GM21360 (cell line): ENCODE data around the gene MRPS5.

Experiments
- ATAC-seq: cut with Tn5 transposase; IDR thresholded peaks from one replicate; pipeline ENCODE4 v1.9.1; 2021; ENCODE audit warnings: mild to moderate bottlenecking, moderate library complexity; ENCODE audit not compliant: unreplicated experiment

MRPS5 gene

DNA sequence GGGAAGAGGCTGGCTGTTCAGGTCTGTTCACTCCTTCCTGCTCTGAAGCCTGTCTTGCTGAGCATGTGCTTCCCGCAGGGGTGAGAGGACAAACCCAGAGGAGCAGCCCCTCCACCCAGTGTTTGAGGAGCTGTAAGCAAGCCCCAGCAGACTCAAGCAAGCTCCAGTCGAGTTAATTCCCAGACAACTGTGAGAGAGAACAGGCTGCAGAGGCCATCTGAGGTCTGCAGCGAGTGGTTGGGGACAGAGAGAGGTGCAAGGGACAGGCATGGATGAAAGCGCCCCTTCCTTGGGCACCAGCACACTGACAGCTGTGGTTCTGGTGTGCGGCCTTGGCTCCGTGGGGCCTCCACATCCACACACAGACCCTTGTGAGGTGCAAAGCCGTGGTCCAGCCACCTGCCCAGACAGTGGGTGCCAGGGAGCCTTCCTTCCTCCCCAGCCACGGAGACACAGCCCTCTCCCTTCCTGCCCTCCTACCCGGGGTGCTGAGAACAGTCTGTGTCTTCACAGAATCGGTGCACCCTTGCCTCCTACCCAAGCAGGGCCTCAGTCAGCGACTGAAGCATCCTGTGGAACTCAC, 59.9 kb downstream of the MRPS5 start:
- no peak for ATAC-seq

DNA sequence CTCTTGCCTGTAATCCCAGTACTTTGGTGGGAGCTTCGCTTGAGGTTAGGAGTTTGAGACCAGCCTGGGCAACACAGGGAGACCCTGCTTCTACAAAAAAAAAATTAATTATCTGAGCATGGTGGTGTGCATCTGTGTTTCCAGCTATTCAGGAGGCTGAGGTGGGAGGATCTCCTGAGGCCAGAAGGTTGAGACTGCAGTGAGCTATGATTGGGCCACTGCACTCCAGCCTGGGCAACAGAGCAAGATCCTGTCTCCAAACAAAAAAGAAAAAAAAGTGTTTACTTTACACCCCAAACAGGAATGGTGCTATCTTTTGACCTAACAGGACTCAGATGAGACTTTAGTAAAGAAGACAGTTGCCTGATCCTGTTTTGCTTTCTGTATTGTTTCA, 60.5 kb downstream of the MRPS5 start:
- no peak for ATAC-seq

DNA sequence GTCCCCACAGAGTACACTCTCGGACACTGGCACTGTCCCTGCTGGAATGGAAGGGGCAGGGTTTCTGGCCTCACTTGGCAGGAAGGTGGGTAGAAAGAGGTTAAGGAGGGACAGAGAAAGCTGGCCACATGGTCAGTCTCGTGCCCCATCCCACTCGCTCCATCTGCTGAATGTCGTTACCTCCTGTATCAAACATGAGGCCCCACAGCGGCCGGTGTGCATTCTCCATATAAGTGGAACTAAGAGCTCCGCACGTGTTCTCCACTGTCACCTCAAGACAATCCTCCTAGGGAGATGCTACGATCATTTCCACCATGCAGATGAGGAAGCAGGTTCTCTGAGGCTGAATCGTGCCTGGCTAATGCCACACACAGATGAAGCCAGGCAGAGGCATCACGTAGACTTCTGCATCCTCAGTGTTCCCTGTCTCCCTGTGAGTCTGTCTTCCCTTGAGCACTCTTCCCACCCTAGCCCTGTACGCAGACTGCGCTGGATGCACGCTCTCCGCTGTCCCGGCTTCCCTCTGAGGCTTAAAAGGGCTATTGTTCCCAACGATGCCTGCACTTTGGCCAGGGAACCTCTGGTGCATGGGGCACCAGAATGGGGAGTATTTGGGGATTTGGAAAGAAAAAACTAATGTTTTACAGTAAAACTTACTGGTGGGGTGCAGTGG, 61.0 kb downstream of the MRPS5 start:
- ATAC-seq: no peak

DNA sequence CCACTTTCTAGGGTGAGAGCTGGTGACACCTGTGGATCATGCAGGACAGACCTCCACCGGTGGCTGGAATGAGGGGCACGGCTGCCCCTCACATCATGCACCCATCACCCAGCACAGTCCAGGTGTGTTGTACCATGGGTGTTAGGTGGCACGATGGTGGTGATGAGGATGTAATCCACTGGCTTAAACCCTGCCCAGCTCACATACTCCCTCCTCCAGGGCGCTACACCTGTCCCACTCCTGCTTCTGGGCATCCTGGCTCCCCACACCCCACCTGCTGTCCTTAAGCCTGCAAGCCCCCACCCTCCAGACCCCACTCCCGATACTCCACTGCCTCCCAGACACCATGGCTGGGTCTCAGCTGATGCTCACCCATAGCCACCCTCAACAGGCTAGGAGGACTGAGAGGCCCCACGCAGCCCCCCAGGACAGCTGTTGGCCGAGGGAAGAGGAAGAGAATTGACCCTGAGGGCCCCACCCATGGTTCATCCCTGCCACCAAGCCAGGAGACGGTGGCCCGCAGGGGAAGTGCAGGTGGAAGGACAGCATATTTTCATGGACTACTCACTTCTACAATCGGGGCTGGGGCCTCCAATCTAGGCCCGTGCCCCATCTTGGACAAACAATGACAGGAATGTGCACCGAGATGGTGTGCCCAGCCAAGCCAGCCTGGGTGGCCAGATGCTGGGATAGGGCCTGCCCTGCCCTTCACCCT, 61.8 kb downstream of the MRPS5 start:
- no peak for ATAC-seq

DNA sequence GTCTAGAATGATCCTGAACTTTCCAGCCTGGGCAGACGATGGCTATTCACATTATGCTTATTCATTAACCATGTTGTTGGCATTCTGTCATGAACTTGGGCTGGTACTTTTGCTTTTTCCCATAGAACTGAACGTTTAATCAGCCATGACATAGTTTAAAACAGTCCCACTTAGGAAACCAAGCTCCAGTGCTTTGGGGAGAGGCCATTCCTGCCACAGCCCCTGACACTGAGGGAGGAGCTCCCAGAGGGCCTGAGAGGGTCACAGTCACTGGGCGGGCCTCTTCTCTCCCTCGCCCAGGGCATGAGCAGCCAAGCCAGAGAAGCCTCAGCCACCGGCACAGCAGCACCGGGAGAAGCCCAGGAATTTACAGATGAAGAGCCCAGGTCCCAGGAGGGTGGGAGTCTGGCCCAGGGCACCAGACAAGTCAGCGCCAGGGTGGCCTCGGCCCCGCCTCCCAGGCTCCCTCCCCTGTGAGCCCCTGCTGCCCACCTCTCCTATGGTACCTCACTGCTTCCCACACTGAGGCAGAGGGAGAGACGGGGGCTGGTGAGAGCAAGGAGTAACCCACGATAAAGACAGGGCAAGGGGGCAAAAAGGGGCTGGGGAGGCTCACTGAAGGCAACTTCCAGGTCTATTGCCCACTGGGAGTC, 62.5 kb downstream of the MRPS5 start:
- no peak for ATAC-seq

DNA sequence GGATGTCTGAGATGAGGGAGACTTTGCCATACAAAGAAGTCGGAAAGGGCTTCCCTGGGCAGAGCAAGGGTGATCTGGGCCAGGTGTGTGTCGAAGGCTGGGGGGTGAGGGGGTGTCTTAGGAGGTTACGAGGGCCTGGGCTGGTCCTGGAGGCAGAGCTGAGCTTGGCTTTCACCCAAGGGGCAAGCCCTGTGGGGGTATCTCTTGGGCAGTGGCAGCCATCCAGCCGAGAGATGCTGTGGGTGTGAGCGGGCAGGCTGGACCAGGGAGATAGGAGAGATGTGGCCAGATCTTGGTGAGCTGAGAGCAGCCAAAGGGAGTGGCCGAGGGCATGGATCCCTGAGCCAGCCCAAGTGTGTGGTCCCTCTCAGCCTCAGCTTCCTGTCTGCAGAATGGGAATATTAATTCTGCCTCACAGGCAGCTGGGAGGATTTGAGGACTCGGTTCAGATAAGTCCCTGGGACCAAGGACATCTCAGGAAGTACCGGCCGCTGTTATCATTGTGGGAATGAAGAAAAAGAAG, 63.1 kb downstream of the MRPS5 start:
- ATAC-seq: no peak

DNA sequence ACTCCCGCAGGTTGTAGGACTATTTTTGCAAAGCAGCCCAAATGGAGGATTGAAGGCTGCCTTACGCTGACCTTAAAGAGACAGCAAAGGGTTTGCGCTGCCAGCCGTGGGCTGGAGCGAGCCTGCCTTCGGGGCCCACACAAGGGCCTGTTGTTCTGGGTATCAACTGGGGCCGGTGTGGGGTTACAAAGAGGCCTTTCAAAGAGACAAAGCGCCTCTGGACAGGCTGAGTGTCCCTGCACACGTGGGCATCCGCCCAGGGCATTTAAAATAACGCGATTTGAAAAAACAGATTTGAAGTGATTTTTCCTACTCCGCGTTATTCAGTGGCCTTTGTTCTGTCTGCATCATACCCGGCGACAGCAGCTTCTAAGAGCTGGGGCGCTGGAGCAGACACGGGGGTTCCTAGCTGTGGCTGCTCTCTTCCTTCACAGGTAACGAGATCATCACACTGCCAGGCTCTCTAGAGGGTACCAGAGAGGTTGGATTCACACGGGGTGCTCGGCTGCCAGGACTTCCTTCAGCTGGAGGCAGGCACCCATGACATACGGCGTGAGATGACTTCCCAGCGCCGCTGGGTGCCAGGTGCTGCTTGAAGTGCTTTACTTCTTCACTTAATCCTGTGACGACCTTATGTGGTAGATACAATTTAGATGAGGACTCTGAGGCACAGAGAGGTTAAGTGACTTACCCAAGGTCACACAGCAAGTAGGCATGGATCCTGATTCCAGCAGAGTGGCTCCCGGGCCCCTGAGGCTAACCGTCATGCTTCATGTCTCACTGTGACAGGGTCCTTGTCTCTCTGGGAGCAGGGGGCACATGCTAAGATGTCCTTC, 63.9 kb downstream of the MRPS5 start:
- ATAC-seq: no peak

DNA sequence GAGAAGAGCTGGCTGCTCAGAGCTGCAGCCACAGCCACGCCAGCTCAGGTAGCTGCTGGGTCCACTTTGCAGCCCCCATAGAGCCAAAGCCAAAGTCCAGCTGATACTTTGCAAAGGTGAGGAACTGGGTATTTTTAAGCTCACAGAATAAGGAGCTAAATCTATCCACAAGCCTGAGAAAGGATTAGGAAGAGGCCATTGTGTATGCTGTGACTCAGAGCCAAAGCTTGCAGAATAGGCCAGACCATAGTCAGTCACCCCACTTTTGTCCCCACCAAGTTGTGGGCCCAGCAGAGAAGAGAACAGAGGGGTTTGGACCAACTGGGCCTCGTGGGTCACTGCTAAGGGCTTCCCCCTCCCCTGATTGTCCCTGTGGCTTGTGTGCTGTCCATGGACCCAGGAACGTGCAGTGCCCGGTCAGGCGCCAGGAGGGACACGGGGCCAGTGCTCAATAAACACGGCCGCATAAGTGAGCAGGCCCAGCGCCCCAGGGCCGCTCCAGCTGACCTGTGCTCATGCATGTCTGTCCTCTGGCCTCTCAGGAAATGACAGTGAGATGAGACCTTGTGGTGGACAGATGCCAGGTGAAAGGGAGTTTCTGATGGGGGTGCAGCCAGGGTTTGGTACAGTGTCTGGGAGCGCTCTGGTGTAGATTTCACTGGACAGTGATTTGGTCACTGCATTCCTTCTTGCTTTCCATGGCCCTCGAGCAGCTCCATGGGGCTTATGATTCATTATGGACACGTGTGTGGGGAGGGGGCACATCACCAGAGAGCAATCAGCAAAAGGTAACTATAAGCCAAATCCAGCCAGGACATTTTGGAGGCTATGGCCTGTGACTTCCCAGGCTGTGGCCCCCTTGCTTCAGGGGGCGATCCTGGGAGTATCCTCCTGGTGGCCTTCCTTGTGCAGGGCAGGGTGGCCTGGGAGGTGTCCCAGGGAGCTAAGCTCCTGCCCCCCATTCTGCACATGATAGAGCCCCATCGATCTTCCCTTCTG, 64.8 kb downstream of the MRPS5 start:
- ATAC-seq: no peak

DNA sequence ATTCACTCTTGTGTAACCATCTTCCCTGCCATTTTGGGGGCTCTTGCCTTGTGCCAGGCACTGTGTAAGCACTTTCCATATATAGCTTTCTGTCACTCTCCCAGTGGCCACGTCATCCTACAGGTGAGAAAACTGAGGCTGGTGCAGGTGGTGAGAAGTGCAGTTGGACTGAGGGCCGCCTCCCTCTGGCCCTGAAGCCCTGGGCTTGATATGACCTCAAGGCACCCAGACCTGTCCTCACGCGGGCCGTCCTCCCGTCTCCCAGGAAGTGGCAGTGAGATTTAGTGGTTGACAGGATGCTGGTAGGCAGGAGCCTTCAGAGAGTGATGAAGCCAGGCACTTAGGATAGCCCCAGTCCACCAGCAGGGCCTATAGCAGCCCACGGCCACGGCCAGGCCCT, 65.6 kb downstream of the MRPS5 start:
- ATAC-seq: no peak

DNA sequence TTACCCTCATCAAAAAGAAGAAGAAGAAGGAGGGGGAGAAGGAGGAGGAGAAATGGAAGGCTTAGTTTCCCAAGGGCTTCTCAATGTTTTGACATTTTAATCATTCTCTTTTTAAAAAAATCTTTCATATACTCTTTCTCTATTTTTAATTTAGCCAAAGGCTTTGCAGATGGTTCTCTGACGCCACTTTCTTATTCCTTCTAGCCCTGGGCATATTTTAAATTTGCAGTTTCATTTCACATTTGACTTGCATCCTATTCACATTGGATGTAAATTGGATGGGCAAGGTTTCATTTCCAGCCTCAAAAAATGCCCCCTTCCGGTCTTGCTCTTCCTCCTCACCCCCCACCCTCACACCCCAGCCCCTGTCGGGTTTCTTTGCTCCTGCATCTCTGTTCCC, 66.3 kb downstream of the MRPS5 start:
- ATAC-seq: no peak

DNA sequence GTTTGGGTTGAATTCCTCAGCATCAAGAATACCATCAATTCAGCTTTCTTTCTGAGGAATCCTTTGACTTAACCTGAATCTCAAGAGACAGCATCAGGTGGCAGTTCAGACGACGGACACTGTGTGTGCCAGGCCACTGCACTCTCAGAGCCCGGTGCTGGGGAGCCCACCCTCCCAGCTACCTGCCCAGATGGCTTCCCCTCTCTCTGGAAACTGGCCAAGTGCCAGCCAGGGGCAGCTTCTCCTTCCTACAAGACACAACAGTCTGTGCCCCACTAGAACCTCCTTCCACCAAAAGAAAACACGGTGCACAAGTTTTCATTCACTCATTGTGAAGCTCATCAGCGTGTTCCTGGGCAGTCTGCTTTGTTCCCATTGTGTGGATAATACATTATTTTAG, 67.6 kb downstream of the MRPS5 start:
- ATAC-seq: no peak

DNA sequence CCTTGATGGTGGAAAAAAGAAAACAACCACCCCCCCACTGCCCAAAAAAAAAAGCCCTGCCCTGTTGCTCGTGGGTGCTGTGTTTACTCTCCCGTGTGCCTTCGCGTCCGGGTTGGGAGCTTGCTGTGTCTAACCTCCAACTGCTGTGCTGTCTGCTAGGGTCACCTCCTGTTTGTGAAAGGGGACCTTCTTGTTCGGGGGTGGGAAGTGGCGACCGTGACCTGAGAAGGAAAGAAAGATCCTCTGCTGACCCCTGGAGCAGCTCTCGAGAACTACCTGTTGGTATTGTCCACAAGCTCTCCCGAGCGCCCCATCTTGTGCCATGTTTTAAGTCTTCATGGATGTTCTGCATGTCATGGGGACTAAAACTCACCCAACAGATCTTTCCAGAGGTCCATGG, 68.1 kb downstream of the MRPS5 start:
- no peak for ATAC-seq

DNA sequence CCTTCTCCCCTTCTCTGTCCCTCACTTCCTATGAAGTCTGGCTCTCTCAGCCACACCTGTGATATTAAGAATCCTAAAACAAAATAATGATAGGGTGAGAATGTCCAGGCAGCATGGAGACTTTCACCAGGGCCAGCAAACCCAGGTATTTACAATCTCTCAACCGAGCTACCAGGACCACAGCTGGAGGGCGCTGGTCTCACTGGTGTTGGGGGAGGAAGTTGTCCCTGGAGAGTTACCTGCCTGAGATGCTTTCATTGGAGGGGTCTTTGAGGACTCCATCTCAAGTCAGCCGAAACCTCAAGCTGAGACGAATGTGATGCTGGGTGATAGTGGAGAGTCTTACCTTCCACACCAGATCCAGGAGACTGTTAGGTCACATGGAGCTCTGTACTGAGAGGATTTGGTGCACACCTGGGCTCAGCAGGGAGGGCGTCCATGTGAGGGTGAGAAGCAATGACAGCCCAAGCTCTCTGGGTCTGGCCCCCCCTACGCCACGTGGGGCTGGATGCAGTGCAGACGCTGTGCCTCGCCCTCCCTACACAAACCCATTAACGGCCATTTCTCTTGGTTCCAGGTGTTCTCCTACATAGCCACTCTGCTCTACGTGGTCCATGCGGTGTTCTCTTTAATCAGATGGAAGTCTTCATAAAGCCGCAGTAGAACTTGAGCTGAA, 68.7 kb downstream of the MRPS5 start:
- no peak for ATAC-seq

DNA sequence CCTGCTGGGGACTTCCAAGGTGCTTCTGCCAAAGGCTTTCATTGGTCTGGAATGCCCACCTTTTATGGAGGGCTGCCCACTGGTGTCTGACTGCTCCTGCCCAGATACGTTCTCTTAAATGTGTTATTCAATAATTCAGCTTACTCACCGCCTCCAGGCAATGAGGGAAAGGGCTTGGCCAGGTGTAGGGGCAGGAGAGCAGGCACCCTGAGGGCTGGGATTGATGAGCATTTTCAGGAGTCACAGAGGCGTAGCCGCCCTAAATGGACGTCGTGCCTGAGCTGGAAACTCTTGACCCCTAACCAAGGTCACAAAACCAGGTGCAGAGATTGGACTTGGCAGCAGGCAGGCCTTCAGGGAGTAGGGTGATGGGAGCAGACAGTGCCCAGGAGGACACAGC, 69.3 kb downstream of the MRPS5 start:
- ATAC-seq: no peak

DNA sequence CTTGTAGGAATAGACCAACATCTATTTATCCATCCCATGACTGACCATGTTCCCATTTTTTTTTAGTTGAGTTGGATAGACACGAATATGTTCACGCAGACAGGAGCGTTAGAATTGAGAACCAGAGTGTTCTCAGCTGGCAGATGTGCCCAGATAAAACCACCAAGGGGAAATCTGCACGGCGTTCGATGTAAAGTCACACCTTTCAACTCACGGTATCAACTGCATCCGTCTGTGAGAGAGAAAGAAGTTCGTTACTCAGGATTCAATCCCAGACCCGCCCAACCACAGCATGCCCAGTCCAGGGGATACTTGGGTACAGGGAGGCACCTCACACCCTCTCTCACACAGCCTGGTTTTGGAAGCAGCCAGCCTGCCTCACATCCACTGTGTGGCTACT, 70.0 kb downstream of the MRPS5 start:
- ATAC-seq: no peak

DNA sequence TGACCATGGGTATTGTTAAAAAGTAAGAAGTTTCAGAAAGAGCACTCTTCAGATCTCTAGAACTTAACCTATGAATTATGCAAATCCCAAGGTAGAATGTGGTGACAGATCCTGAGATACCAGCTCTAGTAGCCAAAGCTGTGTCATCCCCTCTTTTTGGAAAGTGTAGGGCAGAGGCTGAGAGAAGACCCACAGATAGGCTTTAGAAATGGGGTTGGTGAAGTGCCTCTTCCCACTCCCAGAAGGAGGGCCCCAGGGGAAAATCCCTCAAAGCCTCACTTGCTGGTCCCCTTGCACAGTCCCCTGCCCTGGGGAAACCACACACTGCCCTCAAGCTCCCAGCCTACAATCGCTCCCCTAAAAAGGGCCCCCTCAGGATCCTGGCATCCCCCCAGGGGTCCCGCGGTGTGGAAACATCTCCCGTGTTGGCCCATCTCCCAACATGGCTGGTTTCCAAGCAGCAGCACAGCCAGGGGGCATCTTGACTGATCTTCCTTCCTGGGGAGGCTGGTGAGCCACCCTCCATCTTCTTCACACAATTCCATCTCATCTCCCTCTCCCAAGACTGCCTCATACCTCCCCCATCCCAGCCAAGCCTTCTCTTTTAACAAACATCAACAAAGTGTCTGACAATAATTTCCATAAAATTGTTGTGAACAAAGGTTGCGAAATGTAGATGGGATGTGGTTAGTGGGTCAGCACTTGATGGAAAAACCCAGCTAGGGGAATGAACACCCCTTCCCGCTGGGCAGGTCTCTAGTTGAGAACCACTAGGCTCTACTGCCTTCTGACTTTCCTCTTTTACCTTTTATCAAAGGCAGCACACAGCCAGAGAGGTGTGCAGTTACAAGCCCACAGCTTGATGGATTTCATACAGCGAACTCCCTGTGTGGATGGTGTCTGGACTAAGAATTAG, 71.0 kb downstream of the MRPS5 start:
- ATAC-seq: no peak

DNA sequence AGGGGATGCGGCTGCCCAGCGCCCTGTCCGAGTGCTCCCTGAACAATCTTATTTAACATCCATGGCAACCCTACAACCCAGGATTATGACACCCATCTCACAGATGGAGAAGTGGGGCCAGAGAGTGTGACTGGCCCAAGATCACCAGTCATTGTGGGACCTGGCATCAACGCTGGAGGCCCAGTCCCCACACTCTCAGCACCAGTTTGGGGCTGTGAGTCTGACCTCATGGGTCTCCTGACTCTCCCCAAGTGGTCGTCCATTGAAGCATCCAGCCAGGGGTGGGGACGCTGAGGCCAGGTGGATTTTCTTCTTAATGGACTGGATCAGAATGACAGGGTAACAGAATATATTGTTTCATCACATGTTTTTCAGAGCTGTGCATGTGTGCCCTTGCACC, 71.6 kb downstream of the MRPS5 start:
- ATAC-seq: no peak

DNA sequence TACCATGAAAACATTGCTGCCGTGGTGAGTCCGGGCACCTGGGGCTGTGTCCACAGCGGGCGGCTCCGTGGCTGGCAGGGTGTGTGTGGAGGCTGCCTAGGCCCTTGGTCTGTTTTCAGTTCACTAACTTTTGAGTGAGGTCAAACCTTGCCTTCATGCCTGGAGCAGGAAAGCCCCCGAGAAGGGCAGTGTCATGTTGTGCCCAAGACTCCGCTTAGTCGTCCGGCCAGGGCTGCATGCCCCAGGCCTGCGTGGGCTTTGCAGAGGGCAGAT, 72.0 kb downstream of the MRPS5 start:
- ATAC-seq: no peak
